Stomach (tissue), 9 donors: ENCODE results near the gene RXFP2. TPM values are rescaled to one million over a fixed set of nuclear protein-coding genes. Genes with fewer than 3 reads are reported as not detected.

Source experiments
- DNase-seq, 2 donors: peaks; one replicate each; pipeline versions ENCODE4 v3.0.0 to v3.0.0-alpha.2; 2013 to 2019
- H3K27ac ChIP-seq, 5 donors: fragments of 200-600 bp in 4 of 5; sonication (generic) in 4 of 5; one replicate each; pipeline ENCODE4 v1.5.1; 2013 to 2019; ENCODE audit warnings: mild to moderate bottlenecking in 1 of 5, moderate library complexity in 1 of 5
- H3K27me3 ChIP-seq, 3 donors: fragments of 200-600 bp; sonication (generic); one replicate each; pipeline ENCODE4 v1.5.1; 2017 to 2019; ENCODE audit warnings: mixed run types in 1 of 3
- H3K36me3 ChIP-seq, 4 donors: fragments of 200-600 bp; sonication (generic); 1 replicate in 3 of 4; 2 replicates in 1 of 4; pipeline ENCODE4 v1.5.1; 2016 to 2019
- H3K4me1 ChIP-seq, 4 donors: fragments of 200-600 bp; sonication (generic); one replicate each; pipeline ENCODE4 v1.5.1; 2016 to 2019
- H3K4me3 ChIP-seq, 4 donors: fragments of 200-600 bp; sonication (generic) in 3 of 4; one replicate each; pipeline ENCODE4 v1.5.1; 2016 to 2019; ENCODE audit warnings: mild to moderate bottlenecking in 1 of 4
- H3K9me3 ChIP-seq, 4 donors: fragments of 200-600 bp; sonication (generic); one replicate each; pipeline ENCODE4 v1.5.1; 2016 to 2019
- CTCF ChIP-seq, 7 experiments: fragments of 450-650 bp in 4 of 7; fragments of 200-600 bp in 3 of 7; sonication (generic) in 3 of 7; IDR thresholded peaks; one replicate each; pipeline ENCODE4 v1.5.1; 2016 to 2019; ENCODE audit warnings: antibody characterized with exemption in 7 of 7, control low read depth in 2 of 7, mild to moderate bottlenecking in 1 of 7
- EP300 ChIP-seq: sonication (generic); formaldehyde crosslinking; IDR thresholded peaks from one replicate; pipeline ENCODE4 v1.6.1; 2017; ENCODE audit warnings: antibody characterized with exemption
- POLR2A ChIP-seq, 4 donors: fragments of 450-650 bp; IDR thresholded peaks; one replicate each; pipeline ENCODE4 v1.6.1; 2016; ENCODE audit warnings: antibody characterized with exemption in 4 of 4, control low read depth in 2 of 4, mild to moderate bottlenecking in 1 of 4, moderate library complexity in 1 of 4
- POLR2AphosphoS5 ChIP-seq, 3 donors: sonication (generic); formaldehyde crosslinking; IDR thresholded peaks; one replicate each; pipeline ENCODE4 v1.6.1; 2016; ENCODE audit warnings: antibody characterized with exemption in 3 of 3
- WGBS, 5 donors: extraction: QIAGEN DNeasy Blood & Tissue Kit in 3 of 5; methylation state at CpG; one replicate each; pipeline versions ENCODE4 v1.1.5 to v1.1.7; 2013 to 2018; 5-methylcytosine and 5-hydroxymethylcytosine counted together
- intact Hi-C: fragments of 100-400 bp; cut with DNase I; formaldehyde crosslinking; loops from one replicate; pipeline ENCODE4 v1.15.1; 2023; ENCODE audit warnings: low total_unique reads
- polyA plus RNA-seq, 3 donors: library from polyadenylated mRNA; stranded (reverse); fragments of 200-250 nt; gene quantifications; one replicate each; pipeline ENCODE4 v1.2.3, GENCODE V29; 2013
- total RNA-seq, 5 donors: library from RNA; depleted of rRNA; stranded (reverse); fragments of >200 nt; gene quantifications; one replicate each; pipeline versions ENCODE4 v1.1.0 to v1.2.3, GENCODE V29; 2014 to 2016
- donor health status: healthy with polysubstance abuse.
- donor health status: Bipolar disorder and iron deficiency.
- donor health status: healthy.

Gene RXFP2
- total and polyA plus RNA-seq, 8 donors = not detected

GRCh38 chr13:31706105-31706504 lies 33.2 kb upstream of the RXFP2 start:
- no peak overlapping the region for H3K27ac ChIP-seq
- no peaks in the 10 kb centered on the region for H3K4me1 ChIP-seq
- no peak overlapping the region for H3K4me3 ChIP-seq
- H3K27me3 ChIP-seq = no peaks in the 10 kb centered on the region
- no peaks in the 10 kb centered on the region for H3K36me3 ChIP-seq
- DNase-seq = peak in 1 of 2 donors; percentile 26
- no peak for TF ChIP-seq CTCF (IDR thresholded peaks at IDR 0.05)
- 17 to 50% (median 35%) methylated on average over 1 of the region's 1 CpG for WGBS, 5 donors
- H3K9me3 ChIP-seq = no peaks in the 10 kb centered on the region
- intact Hi-C loops = no loop called here

GRCh38 chr13:31717583-31717982 lies 21.7 kb upstream of the RXFP2 start:
- Histone ChIP-seq H3K27me3 (peaks cover 0 to 7% (median 0%) of the 10 kb centered on the region in 3 donors), H3K27ac (no peak overlapping the region), H3K4me3 (no peak overlapping the region), H3K36me3 (no peaks in the 10 kb centered on the region), H3K4me1 (no peaks in the 10 kb centered on the region), H3K9me3 (no peaks in the 10 kb centered on the region)
- DNase-seq = no peak
- TF ChIP-seq CTCF (IDR thresholded peaks at IDR 0.05) (no peak), POLR2A (IDR thresholded peaks at IDR 0.05) (no peak), EP300 (no peak), POLR2AphosphoS5 (IDR thresholded peaks at IDR 0.05) (no peak)
- intact Hi-C loops = no loop called here

GRCh38 chr13:31719214-31719613 lies 20.1 kb upstream of the RXFP2 start:
- Histone ChIP-seq H3K9me3 (no peaks in the 10 kb centered on the region), H3K36me3 (no peaks in the 10 kb centered on the region), H3K4me3 (no peak overlapping the region), H3K27ac (no peak overlapping the region), H3K27me3 (peaks cover 0 to 7% (median 0%) of the 10 kb centered on the region in 3 donors), H3K4me1 (no peaks in the 10 kb centered on the region)
- intact Hi-C loops = no loop called here
- WGBS, 5 donors = 57 to 82% (median 75%) methylated on average over 3 of the region's 3 CpGs
- no peak for TF ChIP-seq POLR2AphosphoS5 (IDR thresholded peaks at IDR 0.05)
- TF ChIP-seq CTCF (IDR thresholded peaks at IDR 0.05) = no peak
- TF ChIP-seq EP300 = no peak
- no peak for TF ChIP-seq POLR2A (IDR thresholded peaks at IDR 0.05)
- no peak for DNase-seq

- H3K9me3 ChIP-seq = no peaks in the 10 kb centered on the region
- peak in 1 of 2 donors; percentile 28 for DNase-seq
- H3K27me3 ChIP-seq = peaks cover 0 to 12% (median 0%) of the 10 kb centered on the region in 3 donors
- WGBS, 5 donors = 29 to 42% (median 35%) methylated on average over 5 of the region's 5 CpGs
- H3K36me3 ChIP-seq = no peaks in the 10 kb centered on the region
- no peak overlapping the region for H3K4me3 ChIP-seq
- H3K27ac ChIP-seq = no peak overlapping the region
- intact Hi-C loops = no loop called here
- TF ChIP-seq CTCF (IDR thresholded peaks at IDR 0.05) = no peak
- no peak for TF ChIP-seq POLR2A (IDR thresholded peaks at IDR 0.05)
- H3K4me1 ChIP-seq = no peaks in the 10 kb centered on the region
Measured at GRCh38 chr13:31722673-31723072, 16.7 kb upstream of the RXFP2 start.

GRCh38 chr13:31725841-31726240 lies 13.5 kb upstream of the RXFP2 start:
- no peak for DNase-seq
- Histone ChIP-seq H3K27ac (no peak overlapping the region), H3K9me3 (no peaks in the 10 kb centered on the region), H3K4me3 (no peak overlapping the region), H3K27me3 (peaks cover 0 to 10% (median 0%) of the 10 kb centered on the region in 3 donors), H3K36me3 (no peaks in the 10 kb centered on the region), H3K4me1 (no peaks in the 10 kb centered on the region)
- intact Hi-C loops = no loop called here
- 87 to 95% (median 93%) methylated on average over 5 of the region's 5 CpGs for WGBS, 5 donors
- TF ChIP-seq POLR2AphosphoS5 (IDR thresholded peaks at IDR 0.05) (no peak), POLR2A (IDR thresholded peaks at IDR 0.05) (no peak), EP300 (no peak), CTCF (IDR thresholded peaks at IDR 0.05) (no peak)
